ENCODE results near the gene ERCC1. TPM values are rescaled to one million over a fixed set of nuclear protein-coding genes. Genes with fewer than 3 reads are reported as not detected.
"Not testable (repeated sequence)": the region's sequence is repeated elsewhere in the genome, so short reads cannot be mapped to it uniquely, and the experiment has no call there.

The ERCC1 gene
- total RNA-seq, 3 donors from 2014 or later: 37.7 to 51.2 (median 46.6) TPM

GRCh38 chr19:45409557-45409920 lies 14.2 kb downstream of the ERCC1 start:
- Histone ChIP-seq H3K36me3 (ENCODE audit: low read depth) (no peaks in the 10 kb centered on the region), H3K9me3 (no peaks in the 10 kb centered on the region), H3K4me1 (ENCODE audit: low read depth) (peaks cover 14% of the 10 kb centered on the region), H3K4me3 (no peak overlapping the region)
- ATAC-seq (no peak), DNase-seq (no peak)
- intact Hi-C loops (cut with DNase I, micrococcal nuclease): no loop called here
- no peak for TF ChIP-seq CTCF (IDR thresholded peaks at IDR 0.05)

GRCh38 chr19:45408830-45409556 lies 14.7 kb downstream of the ERCC1 start:
- Histone ChIP-seq H3K9me3 (no peaks in the 10 kb centered on the region), H3K36me3 (ENCODE audit: low read depth) (no peaks in the 10 kb centered on the region), H3K4me1 (ENCODE audit: low read depth) (peaks cover 14% of the 10 kb centered on the region), H3K4me3 (no peak overlapping the region)
- DNase-seq (no peak), ATAC-seq (no peak)
- TF ChIP-seq CTCF (IDR thresholded peaks at IDR 0.05): no peak
- intact Hi-C loops (cut with DNase I, micrococcal nuclease): no loop called here

GRCh38 chr19:45408121-45408520 lies 15.6 kb downstream of the ERCC1 start:
- Histone ChIP-seq H3K4me3 (no peak overlapping the region), H3K36me3 (ENCODE audit: low read depth) (no peaks in the 10 kb centered on the region), H3K4me1 (ENCODE audit: low read depth) (peaks cover 22% of the 10 kb centered on the region), H3K9me3 (no peaks in the 10 kb centered on the region)
- ATAC-seq (no peak), DNase-seq (no peak)
- intact Hi-C loops (cut with DNase I, micrococcal nuclease): no loop called here
- no peak for TF ChIP-seq CTCF (IDR thresholded peaks at IDR 0.05)

- intact Hi-C loops (cut with DNase I, micrococcal nuclease); DNase-seq; H3K4me3 ChIP-seq; ATAC-seq; H3K36me3 ChIP-seq (ENCODE audit: low read depth); H3K9me3 ChIP-seq: not testable (repeated sequence)
- peaks cover 27% of the 10 kb centered on the region for H3K4me1 ChIP-seq (ENCODE audit: low read depth)
Measured at GRCh38 chr19:45407585-45407984, 16.1 kb downstream of the ERCC1 start.

GRCh38 chr19:45407091-45407375 lies 16.7 kb downstream of the ERCC1 start:
- H3K9me3 ChIP-seq: no peaks in the 10 kb centered on the region
- peaks cover 27% of the 10 kb centered on the region for H3K4me1 ChIP-seq (ENCODE audit: low read depth)
- ATAC-seq: no peak
- intact Hi-C loops (cut with DNase I, micrococcal nuclease): no loop called here
- no peak for TF ChIP-seq CTCF (IDR thresholded peaks at IDR 0.05)
- no peaks in the 10 kb centered on the region for H3K36me3 ChIP-seq (ENCODE audit: low read depth)
- DNase-seq: no peak
- H3K4me3 ChIP-seq: peak overlapping the region; percentile 41

- intact Hi-C loops (cut with DNase I, micrococcal nuclease): no loop called here
- ATAC-seq: peak; percentile 66
- Histone ChIP-seq H3K36me3 (ENCODE audit: low read depth) (no peaks in the 10 kb centered on the region), H3K9me3 (no peaks in the 10 kb centered on the region), H3K4me1 (ENCODE audit: low read depth) (peaks cover 27% of the 10 kb centered on the region), H3K4me3 (peak within 1 kb of the TSS; percentile 41)
- no peak for TF ChIP-seq CTCF (IDR thresholded peaks at IDR 0.05)
- DNase-seq: peak; percentile 84 to 85 (median 85)
Measured at GRCh38 chr19:45406226-45407090, 17.3 kb downstream of the ERCC1 start, which contains the start of gene POLR1G. TSS of gene POLR1G (plus strand) at chr19:45406644. CDS start at chr19:45406697, 53 bp downstream.

Measured in mucosa of descending colon (tissue), 3 donors.